NCI-H774 (cell line): ENCODE data around the gene ITGA1.
A peak's percentile ranks its signal among the peaks of the same experiment; 100 is the strongest.
"Not testable (repeated sequence)": the region's sequence is repeated elsewhere in the genome, so short reads cannot be mapped to it uniquely, and the experiment has no call there.

Source experiments
- DNase-seq: peaks from one replicate; lab custom pipeline; 2025; lab: John Stamatoyannopoulos, UW

ITGA1 gene

DNA sequence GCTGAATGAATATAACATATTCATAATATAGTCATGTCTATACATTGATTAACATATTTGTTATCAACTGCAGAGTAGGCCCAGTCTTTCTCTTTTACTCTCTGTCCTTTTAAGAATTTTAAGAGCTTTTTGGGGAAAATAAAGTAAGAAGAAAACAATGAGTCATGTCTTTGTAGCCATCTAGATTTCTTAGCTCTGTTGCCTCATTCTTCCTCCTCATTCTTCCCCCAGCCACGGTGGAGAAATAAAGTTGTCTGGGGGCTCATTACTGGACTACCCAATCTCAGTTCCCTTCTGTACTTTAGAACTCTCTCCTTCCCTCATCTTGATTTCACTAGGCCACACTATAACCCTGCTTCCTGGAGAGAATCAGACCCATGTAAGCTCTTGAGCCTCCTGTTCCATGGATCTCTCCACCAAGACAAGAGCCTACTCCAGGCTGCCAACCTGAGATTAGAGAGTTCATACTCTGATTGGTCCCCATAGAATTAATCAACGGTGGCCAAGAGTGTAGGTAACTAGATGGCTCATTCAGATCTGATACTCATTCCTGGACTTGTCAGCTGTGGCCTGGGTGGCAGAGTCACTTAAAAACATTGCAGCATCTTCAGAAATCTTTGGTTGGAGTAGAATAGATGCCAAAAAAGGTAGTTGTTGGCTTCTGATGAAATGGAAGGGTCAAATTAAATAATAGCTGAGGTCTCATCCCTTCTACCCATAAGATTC lies 44.2 kb downstream of the ITGA1 start:
- DNase-seq: no peak

DNA sequence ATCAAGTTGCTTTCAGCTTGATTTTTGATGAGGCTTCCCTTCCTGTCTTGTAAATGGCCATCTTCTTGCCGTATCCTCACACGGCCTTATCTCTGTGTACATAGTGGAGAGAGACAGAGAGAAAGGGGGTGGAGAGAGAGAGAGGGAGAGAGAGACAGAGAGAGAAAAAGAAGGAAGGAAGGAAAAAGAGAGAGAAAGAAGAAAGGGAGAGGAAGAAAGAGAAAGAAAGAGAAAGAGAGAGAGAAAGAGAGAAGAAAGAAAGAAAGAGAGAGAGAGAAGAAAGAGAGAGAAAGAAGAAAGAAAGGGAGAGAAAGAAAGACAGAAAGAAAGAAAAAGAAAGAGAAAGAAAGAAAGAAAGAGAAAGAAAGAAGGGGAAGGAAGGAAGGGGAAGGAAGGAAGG lies 46.6 kb downstream of the ITGA1 start:
- no peak for DNase-seq

DNA sequence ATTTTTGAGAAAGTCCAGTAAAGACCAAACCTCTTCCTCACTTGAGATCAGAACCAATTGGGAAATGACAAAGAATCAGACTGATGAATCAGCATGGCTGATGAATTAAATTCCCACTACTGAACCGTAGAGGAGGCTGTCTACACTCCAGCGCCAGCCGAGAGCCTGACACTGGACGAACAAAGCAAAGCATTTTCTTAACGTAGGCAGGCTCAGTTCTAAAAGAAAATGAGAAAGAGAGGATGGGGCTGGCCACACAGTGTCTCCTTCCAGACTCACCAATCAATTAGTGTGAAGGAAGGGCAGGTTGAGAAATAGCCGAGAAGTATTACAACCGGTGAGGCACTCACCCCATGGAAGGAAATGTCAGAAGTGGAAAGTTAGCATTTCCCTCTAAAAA lies 49.4 kb downstream of the ITGA1 start:
- no peak for DNase-seq

DNA sequence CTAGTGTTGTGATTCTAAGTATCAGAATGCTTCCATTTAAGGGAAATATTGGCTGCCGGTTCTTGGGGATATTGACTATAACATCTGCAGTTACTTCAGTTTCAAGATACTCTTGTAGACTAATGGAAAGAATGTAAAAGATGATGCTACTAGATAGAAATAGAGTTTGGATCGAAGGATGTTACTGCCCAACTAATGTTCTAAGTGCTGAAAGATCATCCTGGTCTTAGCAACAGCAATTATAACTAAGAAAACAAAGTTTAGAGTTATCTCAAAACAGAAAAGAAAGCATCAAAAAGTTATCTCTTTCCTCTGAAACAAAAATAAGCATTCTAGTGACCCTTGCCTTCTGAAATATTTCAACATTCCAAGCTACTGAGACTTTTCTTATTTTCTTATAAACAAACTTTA lies 49.9 kb downstream of the ITGA1 start:
- no peak for DNase-seq

DNA sequence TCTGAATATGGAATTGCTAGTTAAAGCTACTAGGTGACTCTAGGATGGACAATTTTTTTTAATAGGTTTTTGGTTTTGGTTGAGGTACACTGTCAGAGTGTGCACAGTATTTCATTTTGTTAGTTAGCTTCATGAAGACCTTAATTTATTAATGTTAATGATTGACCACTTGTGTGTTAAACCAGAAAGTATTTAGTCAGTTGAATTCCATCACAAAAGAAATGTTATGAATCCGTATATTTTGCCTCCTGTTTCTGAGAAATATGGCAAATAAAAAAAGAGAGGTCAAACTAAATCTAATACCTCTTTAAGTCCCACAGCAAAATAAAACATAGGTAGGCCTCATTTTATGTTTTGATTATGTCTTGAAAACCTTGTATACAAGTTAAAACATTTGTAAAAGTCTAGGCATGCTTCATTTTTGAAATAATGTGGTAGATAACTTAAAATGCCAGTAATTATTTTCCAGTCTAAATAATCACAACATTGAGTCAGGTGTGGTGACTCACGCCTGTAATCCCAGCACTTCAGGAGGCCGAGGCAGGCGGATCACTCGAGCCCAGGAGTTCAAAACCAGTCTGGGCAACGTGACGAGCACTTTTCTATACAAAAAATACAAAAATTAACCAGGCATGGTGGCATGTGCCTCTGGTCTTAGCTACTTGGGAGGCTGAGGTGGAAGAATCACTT lies 50.8 kb downstream of the ITGA1 start:
- no peak for DNase-seq

DNA sequence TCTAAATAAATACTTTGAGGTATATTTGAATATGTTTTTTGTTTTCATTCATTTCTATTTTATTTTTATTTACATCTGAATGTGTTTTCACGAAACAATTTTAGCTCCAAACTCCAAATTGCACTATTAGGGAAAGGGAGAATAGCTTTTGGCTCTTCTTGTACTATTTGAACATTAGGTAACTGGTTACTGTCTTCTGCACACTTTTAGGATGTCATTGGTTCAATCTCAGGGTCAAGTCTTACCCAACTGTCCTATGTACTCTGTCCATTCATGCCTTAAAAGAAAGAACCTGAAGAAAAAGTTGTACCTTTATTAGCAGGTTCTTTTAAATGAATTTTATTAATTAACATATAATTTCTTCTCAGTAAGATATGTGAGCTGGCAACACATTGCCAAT lies 51.6 kb downstream of the ITGA1 start:
- DNase-seq: no peak

DNA sequence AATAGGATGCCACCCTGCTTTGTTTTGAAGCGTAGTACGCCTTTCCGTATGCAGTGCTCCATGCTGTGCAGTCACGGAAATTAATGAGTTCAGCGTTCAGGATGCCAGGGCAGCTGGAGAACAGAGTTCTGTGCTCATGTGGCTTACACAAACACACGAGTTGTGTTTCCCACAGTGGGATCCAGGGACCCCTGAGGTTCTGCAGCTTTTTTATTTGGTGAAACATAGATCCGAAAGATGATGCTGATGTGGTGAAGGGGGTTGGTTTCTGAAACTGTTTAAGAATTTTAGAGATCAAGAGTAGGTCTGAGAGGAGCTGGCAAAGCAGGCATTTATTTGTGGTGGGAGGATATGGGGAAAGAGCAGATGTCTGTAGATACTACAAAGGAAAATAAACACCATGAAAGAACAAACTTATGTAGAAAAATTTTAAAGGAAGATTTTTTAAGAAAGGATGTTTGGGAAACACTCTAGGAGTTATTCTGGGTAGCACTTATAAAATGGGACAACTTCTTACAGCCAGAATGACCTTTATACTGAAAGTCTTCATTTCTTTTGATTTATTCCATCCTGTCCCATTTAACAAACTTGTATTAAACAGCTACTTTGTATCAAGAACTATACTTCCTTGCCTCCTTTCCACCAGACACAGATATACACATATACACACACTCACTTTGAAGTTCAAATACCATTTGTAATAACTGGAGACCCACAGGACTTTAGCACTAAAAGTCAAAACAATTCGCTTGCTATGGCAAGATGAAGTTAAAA lies 52.7 kb downstream of the ITGA1 start:
- DNase-seq: peak; percentile 29

DNA sequence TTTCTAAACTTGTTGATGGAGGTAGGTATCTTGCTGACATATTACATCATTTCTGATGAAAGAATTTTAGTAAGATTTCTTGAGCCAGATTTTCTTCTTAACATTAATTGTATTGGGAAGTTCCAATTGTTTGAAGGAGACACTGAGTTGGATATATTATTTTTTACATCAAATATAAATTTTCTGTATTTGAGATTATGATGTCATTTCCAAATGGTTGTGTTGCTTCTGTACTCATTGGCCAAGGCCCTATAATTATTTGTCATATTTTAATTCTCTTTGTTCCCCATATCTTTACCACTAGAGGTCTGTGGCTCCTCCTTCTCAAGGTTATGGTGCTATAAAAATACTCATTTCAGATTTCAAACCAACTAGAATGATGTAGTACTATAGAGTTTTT lies 53.4 kb downstream of the ITGA1 start:
- no peak for DNase-seq

DNA sequence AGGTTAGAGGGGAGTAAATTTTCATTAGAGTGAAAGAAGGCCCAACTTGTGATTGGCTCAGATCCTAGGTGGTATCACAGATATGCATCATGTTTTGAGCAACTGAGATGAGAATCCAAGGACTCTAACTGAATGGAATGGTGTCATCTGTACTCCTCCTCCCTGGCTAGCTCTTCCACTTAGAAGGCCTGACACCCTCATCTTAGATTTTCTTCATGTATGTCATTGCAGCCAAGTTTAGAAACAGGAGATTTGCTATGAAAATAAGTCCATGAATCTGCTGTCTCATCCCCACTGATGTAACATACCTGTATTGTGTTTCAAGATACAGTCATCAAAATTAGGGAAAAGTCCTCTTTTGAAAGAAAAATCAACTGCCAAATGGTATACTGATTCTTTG lies 54.4 kb downstream of the ITGA1 start:
- DNase-seq: no peak

DNA sequence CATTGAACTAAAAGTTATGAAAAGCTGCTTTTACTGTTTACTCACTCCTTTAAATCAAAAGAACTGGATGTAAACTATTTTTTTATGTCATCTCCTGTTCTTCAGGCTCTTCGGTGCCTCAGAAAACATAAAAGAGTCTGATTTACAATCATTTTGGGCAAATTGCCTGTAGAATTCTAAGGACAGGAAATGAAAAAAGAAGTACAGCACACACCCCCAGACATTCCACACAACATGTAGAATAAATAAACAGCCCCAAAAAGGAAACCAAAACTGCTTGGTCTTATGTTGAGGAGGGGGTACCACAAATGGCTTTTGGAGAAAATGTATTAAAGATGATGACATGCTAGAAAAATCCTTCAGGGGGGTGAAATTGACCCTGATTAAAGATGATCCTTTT lies 57.2 kb downstream of the ITGA1 start:
- DNase-seq: no peak

DNA sequence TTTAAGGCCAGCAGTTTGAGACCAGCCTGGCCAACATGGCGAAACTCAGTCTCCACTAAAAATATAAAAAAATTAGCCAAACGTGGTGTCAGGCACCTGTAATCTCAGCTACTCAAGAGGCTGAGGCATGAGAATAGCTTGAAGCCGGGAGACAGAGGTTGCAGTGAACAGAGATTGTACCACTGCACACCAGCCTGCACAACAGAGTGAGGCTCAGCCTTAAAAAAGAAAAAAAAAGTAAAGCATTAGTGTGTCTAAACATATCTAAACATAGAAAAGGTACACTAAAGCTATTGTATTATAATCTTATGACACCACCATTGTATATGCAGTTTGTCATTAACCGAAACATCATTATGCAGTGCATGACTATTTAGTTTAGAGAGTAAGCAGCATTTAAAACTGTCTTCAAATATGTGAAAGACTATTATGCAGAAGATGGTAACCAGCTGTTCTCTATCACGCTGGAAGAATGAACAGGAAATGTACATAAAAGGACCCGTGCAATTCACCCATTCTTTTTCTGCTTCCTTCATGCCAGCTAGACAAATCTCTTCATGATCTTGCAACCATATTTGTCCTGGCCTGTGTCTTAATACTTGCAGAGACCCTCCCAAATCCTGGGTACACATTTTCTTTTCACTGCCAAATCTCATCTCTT lies 58.6 kb downstream of the ITGA1 start:
- DNase-seq: no peak

DNA sequence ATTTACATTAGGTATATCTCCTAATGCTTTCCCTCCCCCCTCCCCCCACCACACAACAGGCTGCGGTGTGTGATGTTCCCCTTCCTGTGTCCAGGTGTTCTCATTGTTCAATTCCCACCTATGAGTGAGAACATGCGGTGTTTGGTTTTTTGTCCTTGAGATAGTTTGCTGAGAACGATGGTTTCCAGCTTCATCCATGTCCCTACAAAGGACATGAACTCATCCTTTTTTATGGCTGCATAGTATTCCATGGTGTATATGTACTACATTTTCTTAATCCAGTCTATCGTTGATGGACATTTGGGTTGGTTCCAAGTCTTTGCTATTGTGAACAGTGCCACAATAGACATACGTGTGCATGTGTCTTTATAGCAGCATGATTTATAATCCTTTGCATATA lies 61.0 kb downstream of the ITGA1 start:
- not testable (repeated sequence) for DNase-seq

DNA sequence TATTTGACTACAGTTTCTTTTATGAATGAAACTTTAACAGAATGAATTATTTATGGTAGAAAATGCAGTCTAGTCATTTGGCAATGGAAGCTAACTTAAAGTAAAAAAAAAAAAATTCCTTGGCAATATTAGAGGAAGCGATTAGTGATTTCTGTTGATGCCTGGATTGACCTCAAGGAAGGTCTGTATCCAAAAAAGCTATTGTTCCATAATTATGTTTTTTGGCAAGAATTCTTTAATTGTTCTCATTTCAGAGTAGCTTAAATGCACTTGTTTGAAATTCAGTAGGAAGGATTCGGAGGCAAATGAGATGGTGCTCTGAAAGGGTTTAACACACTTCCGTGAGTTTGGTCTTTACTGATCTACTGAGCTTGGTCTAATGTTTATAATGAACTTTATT lies 61.8 kb downstream of the ITGA1 start:
- DNase-seq: no peak

DNA sequence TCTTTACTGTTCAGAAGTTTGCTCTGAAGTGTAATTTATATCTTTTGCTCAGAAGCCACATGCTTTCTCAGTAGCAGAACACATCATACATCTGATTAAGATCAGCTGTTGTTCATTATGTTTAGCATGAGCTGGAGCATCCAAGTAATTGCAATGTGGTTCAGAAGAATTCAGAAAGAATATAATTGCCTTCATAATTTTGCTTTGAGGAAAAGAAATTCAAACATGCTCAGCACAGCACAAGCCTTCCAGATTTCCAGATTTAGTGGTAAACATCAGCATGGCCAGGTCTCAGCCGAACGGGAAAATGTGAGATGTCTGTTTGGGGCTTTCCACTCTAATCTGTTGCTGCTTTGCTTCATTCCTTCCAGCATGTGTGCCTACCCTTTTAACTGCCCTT lies 65.9 kb downstream of the ITGA1 start:
- DNase-seq: no peak

DNA sequence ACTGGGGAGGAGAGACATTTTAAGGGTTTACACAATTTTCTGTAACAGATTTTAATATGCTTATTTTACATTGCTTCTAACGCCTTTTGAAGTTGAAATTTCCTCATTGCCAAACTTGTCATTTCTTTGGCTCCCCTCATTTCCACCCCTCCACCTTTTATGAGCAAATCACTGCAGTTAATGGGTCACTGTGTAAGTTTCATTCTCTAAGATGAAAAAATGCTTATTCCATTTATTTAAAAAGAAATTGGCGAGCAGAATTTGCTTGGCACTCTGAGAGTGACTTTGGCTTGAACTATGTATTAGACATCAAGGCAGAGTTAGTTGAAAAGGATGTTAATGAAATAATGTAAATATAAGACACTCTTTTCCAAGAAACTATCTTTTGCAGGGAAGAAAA lies 66.6 kb downstream of the ITGA1 start:
- DNase-seq: no peak

DNA sequence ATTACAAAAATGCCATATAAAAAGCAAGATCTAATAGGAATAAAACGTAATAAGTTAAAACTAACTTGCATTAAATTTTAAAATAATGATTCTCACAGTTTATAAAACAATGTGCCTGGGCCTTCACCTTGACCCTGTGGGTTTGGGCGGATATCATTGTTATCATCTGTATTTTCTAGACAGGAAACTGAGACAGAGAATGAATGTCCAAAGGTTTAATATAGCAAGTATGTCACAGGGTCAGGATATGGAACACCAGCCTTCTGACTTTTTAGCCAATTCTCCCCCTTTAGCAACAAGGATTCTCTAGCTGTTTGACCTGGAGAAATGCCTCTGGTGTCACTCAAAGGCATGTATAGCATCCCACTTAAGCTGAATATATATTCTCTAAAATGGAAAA lies 67.2 kb downstream of the ITGA1 start:
- no peak for DNase-seq

DNA sequence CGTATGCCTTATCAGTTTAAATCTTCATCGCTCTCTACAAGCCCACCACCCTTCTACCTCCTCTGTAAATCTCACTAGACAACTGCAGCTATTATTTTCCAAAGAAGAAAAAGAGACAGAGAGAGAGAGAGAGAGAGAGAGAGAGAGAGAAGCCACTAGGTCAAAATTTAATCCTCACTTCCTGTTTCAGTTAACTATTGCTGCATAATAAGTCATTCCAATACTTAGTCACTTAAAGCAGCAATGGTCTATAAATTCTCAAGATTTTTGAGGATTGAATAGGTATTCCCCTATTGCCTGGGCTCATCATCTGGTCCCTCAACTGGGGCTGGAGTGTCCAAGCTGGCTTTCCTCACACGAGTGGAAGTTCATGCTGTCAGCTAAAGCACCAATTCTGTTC lies 68.8 kb downstream of the ITGA1 start:
- DNase-seq: no peak

DNA sequence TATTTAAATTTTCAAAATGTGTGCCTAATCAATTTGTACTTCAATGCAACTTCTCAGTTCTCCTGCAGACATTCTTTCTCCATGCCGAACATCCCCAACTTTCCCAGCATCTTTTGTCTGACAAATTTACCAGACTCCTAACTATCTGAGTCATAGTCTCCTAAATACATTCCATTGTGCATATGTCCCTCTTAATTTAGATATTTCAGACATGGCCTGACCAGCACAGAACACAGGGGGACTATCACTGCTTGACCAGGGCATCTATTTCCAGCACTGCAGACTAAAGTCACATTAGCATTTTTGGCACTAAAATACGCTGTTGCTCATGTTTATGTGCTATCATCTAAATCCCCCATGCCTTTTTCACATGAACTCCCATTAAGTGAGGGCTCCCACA lies 71.9 kb downstream of the ITGA1 start:
- DNase-seq: no peak

DNA sequence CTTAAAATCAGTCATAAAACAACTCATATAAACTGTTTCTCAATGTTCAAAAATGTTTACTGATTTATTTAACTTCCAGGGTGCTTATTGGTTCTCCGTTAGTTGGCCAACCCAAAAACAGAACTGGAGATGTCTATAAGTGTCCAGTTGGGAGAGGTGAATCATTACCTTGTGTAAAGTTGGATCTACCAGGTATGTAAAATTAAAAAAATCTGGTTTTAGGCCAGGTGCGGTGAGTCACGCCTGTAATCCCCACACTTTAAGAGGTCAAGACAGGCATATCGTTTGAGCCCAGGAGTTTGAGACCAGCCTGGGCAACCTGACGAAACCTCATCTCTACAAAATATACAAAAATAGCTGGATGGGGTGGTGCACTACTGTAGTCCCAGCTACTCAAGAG lies 73.7 kb downstream of the ITGA1 start:
- DNase-seq: no peak

DNA sequence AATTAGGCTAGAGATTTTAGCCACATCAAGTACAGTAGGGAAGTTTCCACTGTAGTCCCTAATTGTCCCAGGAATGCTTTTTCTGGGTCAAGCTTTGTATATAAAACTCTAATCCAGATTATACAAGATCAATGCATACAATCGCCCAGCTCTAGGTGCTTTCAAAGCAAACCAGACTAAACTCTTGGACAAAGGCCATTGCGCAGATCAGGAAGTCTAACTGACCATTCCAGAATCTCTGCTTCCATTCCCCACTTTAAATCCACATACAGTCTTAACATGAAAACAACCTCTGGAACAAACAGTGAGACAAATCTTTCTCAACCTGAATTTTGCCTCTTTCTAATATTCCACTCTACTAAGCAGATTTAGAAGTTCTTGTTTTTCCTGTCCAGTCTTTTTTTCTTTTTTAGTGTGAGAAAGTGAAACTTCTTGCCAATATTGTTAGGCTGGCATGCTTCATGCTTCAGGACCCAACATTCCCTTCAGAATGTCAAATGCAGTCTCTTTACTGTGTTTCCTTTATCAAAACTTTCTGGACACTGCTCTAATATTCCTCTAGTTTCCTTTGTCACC lies 76.1 kb downstream of the ITGA1 start:
- no peak for DNase-seq

DNA sequence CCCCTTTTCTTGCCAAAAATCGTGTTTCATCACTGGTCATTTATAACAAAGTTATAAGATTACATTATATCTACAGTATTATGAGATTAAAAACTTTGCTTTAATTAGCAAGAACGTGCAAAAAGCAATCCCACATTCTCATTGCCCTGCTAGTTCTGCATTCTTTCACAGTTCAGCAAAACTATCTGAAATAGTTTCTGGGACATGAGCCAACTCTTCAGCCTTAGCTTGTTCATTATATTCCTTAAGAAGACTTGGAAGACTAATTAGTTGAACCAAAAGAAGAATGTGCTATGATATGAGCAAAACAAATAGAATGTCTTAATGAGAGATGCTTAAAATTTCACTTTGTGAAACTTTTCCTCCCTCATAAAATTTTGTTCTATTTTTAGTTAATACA lies 76.7 kb downstream of the ITGA1 start:
- no peak for DNase-seq

DNA sequence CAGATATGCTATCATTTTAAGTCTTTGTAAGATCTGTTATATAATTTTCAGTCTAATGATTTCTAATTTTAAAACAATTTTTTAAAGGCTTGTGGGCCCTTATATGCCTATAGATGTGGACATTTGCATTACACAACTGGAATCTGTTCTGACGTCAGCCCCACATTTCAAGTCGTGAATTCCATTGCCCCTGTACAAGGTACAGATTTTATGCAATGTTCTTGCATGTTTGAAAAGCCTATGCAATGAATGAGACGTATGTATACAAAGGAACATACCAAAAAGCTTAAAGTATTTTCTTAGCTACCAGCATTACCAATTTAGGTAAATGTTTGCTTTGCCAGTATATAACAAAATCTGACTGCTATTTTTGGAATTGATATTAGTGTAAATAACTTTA lies 77.2 kb downstream of the ITGA1 start:
- DNase-seq: no peak
